NCI-H1436 (cell line): Measurements from ENCODE around the gene ETHE1.

ENCODE experiments used
- DNase-seq: peaks from one replicate; lab custom pipeline; 2025; lab: John Stamatoyannopoulos, UW

The ETHE1 gene

DNA sequence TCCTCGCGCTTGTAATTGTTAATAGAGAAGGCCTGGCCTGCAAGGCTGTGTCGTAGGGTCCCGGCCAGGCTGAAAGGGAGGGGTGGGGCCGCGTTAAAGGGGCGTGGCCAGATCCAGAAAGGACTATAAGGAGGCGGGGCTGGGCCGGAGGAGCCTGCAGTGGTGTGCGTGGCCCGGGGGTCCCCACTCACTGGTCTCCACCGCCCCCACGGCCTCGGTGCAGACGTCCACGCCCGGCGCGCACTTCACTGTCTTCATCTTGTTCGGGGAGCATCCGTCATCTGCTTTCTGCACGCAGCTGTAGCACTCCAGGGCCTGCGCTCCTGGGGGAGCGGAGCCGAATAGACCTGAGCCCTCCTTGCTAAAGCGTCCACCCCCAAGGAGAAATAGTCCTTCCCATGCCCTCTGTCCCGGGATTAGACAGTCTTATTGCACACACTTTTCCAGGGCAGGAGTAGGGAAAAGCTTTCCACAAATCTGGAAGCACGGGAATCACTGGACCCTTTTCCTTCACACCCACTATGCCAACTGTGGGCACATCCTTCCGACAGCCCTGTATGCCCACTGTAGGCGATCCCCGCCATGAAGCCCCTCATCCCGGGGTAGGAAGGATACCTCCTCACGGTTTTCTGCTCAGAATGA is 62.7 kb downstream of the ETHE1 start:
- DNase-seq: peak; percentile 43

DNA sequence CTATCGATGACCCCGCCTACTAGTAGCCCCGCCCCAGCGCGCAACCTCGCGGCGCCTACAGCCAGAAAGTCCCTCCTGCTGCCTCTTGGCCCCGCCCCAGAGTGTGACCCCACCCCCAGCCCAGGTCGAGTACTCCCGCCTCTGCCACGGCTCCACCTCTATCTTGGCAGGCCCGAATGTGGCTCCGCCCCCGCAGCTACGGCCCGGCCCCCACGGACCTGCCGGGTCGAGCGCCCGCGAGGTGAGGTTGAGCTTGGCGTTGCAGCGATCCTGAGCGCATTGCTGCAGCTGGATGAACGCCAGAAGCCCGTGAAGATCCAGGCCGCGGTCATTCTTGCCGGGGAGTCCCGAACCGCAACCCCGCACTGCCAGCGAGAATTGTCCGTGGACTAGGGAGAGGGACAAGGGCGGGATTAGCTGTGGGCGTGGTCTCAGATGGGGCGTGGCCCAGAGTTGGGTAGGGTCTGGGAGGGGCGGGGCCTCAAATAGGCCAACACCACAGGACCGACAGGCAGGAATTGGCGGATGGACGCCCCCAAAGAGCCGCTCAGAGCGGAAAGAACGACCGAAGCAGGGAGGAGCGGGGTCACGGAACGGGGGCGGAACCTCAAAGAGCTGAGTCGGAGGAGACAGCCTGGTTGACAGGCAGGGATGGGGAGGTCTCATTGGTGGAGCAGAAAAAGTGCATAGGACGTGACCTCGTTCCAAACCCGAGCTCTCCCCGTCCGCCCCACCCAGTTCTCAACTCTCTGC is 63.4 kb downstream of the ETHE1 start:
- peak; percentile 94 for DNase-seq

DNA sequence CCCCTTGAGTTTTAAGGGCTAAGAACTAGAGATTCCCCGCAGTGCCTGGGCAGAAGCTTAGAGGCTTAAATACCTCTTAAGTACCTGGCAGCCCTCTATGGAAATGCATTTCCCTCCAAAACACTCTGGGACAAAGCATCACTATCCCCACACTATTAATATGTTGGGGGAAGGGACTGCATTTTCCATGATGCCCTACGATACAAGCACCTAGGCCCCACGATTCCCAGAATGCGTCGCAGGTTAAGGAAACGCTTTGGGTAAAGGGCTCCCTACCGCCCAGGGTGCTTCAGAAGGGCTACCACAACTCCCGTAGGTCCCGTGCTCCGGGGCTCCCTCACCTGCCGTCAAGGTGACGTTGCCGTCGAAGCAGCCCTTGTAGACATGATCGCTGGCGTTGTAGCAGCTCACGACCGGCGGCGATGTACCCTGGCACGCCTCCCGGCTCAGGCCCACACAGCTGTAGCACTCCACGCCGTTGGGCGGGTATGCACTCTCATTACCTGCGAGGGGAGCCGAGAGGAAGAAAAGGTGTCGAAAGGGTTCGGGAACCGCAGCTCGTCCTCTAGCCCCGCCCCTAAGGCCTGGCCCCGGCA is 64.1 kb downstream of the ETHE1 start:
- DNase-seq: no peak

DNA sequence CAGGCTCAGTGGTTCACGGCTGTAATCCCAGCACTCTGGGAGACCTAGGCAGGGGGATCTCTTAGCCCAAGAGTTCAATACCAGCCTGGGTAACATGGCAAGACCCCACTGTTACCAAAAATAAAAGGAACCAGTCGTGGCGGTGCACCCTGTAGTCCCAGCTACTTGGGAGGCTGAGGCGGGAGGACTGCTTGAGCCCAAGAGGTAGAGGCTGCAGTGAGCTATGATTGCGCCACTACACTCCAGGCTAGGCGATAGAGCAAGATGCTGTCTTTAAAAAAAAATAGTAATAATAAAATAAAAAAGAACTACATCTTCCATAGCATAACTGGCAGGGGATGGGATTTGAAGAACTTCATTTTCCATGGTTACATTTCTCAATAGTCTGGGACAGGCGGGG is 64.6 kb downstream of the ETHE1 start:
- no peak for DNase-seq

DNA sequence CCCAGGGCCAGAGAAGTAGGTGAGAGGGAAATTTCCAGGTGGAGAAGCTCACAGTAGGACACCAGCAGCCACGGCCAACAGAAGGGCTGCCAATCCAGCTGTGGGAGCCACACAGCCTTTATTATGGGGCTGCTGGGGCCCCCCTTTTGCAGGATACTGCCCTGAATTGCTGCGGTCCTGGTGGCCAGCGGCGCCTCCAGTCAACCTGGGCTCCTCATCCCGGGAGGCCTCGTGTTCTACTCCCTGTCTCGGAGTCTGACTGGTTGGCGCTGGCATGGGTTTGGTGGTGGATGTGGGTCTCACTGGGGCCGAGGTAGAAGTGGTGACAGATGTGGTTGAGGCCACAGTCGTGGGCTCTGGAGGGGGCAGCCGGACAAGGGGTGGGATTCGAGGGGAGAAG is 65.7 kb downstream of the ETHE1 start:
- no peak for DNase-seq

DNA sequence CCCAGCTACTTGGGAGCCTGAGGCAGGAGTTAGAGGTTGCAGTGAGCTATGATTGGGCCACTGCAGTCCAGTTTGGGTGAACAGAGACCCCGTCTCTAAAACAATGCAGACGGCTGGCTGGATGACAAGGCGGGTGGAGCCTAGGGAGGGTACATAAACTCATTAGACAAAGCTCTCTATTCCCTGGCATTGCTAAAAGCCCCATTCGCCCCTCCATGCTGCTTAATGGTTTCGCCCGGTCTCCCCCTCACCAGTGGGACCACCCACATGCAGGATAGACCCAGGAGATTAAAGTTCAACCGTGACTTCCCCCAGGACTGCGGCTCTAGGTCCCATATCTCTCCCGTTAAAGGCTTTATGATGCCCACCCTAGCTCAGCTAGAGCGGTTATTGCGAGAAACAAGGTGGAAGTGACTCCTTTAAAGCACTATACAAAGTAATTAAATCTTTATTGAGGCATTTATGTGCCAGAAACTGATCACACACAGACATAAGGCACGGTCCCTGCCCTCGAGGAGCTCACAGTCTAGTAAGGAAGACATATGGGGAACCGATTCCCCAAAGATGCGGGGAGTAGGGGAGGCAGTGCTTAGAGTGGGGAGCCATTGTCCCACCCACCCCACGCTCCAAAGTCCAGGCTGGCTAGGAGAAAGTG is 66.5 kb downstream of the ETHE1 start:
- DNase-seq: no peak

DNA sequence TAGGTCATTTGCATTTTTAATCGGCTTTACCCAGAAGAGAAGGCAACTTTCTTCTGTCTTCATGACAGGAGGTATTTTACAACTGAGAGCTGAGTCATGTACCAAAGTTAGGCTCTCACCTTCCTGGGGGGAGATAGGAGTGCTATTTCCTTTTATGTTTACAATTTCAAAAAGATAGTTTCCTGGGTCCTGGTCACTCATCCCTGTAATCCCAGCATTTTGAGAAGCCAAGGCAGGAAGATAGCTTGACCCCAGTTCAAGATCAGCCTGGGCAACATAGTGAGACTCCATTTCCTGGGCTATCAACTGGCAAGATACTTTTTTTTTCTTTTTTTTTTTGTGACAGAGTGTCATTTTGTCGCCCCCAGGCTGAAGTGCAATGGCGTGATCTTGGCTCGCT is 69.2 kb downstream of the ETHE1 start:
- no peak for DNase-seq
